Glomerular visceral epithelial cell (primary cell): Measurements from ENCODE around the gene MFGE8.
"Not testable (repeated sequence)": the region's sequence is repeated elsewhere in the genome, so short reads cannot be mapped to it uniquely, and the experiment has no call there.

Experiments used
- DNase-seq: peaks from one replicate; pipeline ENCODE4 v3.0.0-alpha.2; 2016; ENCODE audit errors: extremely low spot score

The MFGE8 gene, protein sequence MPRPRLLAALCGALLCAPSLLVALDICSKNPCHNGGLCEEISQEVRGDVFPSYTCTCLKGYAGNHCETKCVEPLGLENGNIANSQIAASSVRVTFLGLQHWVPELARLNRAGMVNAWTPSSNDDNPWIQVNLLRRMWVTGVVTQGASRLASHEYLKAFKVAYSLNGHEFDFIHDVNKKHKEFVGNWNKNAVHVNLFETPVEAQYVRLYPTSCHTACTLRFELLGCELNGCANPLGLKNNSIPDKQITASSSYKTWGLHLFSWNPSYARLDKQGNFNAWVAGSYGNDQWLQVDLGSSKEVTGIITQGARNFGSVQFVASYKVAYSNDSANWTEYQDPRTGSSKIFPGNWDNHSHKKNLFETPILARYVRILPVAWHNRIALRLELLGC

DNA sequence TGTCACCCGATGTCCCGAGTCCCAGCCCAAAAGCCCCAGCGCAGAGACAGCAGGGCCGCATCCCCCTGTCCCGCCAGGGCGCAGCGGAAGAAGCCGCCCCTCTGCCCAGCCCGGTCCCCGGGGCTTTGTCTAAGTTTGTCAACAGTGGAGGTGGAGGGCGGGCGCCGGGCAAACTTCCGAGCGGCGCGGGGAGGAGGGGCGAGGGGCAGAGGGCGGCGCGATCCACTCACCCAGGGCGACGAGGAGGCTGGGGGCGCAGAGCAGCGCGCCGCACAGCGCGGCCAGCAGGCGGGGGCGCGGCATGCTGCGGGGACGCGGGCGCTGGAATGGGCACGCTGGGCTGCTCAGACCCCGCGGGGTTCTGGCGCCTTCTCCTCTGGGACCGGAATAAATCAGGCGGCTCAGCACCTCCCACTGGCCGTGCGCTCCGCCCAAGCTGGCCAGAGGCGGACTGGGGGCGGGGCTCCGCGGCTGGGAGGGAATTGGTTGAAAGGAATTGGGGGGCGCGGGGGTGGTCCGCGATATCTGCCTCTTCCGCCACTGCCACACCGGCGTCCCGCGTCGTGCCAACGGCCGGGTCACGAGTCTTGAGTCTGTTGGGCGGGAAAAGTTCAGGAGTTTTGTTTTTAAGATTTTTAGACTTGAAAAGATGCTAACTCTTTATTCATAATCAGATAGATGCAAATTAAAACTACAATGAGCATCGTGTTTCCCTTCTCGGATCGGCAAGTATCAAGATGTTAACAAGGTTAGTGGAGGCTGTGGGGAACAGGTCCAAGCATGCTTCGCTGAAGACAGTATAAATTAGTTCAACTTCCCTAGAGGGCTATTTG lies at the start of gene MFGE8:
MFGE8 (minus strand) TSS at position 363 of the 833 bp plus-strand sequence; CDS start at position 303, 60 bp downstream.
- peak; percentile 79 for DNase-seq

DNA sequence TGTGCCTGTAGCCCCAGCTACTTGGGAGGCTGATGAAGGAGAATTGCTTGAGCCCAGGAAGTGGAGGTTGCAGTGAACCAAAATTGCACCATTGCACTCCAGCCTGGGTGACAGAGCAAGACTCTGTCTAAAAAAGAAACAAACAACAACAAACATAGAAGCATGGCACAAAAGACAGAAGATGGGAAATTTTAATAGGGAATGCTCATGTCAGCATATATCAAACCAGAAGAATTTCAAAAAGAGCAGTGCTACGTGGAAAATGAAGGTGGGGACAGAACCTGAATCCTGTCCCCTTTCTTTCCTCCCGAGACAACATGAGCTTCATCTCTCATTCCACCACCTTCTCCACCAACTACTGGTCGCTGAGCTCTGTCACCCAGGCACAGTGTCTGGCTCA lies 46.3 kb upstream of the MFGE8 start:
- no peak for DNase-seq

- DNase-seq = no peak
These were observed 43.7 kb upstream of the MFGE8 start for GRCh38 chr15:88956906-88957305.

GRCh38 chr15:88956263-88956662 lies 43.1 kb upstream of the MFGE8 start:
- no peak for DNase-seq

GRCh38 chr15:88954431-88955277 lies 41.5 kb upstream of the MFGE8 start:
- no peak for DNase-seq

DNA sequence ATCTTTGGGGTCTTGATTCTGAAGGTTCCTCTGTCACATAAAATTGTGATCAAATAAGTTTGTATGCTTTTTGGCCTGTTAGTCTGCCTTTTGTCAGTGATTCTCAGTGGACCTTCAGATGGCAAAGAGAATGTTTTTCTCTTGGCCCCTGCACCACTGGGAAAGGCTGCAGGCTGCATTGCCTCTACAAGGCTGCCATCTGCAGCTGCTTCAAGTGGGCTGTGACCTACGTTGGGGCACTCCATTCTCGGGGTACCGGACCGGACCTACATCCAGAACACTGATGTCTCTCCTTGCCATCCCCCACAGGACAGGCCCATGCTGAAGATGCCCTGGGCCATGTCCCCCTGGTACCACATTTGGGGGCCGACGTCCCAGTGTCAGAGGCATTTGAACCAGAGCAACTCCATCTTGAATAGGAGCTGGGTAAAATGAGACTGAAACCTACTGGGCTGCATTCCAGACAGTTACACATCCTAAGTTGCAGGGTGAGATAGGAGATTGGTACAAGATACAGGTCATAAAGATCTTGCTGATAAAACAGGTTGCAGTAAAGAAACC lies 37.5 kb upstream of the MFGE8 start:
- DNase-seq = no peak

- DNase-seq = no peak
These were observed 36.7 kb upstream of the MFGE8 start for GRCh38 chr15:88949734-88950400.

GRCh38 chr15:88940110-88940675 lies 27.0 kb upstream of the MFGE8 start:
- no peak for DNase-seq

- DNase-seq = no peak
These were observed 26.3 kb upstream of the MFGE8 start for GRCh38 chr15:88939486-88939806.

- no peak for DNase-seq
These were observed 25.8 kb upstream of the MFGE8 start for GRCh38 chr15:88938802-88939485.

GRCh38 chr15:88934449-88934848 lies 21.3 kb upstream of the MFGE8 start:
- DNase-seq = not testable (repeated sequence)

- DNase-seq = no peak
These were observed 19.7 kb upstream of the MFGE8 start for GRCh38 chr15:88932875-88933330.

DNA sequence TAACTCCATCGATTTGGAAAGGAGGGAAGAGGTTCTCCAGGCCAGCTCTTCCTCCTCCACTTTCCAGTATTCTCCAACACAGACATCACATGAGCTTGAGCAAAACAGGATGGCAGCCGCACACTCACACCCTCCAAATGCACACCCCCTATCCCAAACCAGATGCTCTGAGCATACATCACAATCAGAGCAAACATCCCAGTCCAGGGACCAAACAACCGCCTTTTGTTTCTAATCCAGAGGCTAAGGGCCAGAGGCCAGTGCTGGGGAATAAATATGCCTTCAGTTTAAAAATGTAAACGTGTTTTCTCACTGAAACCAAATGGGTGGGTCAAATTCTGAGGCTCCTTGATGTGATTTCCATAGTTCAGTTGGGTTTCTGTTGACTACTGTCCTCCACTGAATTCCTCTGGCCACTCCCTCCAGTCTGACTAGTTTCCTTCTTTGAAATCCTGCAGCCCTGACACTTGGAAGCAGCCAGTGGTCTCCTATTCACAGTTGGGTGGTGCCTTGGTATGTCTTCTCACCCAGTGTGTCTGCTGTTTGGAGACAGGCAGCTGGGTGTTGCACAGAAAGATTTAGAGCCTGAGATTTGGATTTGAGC lies 19.2 kb upstream of the MFGE8 start:
- peak; percentile 63 for DNase-seq

GRCh38 chr15:88930579-88930978 lies 17.4 kb upstream of the MFGE8 start:
- no peak for DNase-seq

GRCh38 chr15:88929358-88930098 lies 16.3 kb upstream of the MFGE8 start:
- peak; percentile 39 for DNase-seq

- DNase-seq = not testable (repeated sequence)
These were observed 15.0 kb upstream of the MFGE8 start for GRCh38 chr15:88928192-88928591.

DNA sequence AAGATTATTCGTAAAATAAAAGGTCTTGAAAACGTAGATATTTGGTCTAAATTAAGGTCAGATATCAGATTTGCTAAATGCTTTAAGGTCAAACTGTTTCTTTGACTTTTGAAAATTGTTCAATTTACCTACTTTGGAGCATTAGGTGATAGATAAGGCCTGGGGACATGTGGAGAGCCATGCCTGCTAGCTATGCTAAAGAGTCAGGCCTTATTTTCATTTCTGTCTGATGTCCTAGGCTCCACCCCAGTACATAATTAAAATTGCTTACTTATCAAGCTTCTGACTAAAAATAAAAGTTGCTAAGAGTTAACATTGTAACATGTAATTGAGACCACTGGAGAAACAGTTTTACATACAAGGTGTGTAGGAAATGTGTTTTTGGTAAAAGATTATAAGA lies 12.5 kb upstream of the MFGE8 start:
- DNase-seq = not testable (repeated sequence)

GRCh38 chr15:88920892-88921435 lies 7.8 kb upstream of the MFGE8 start:
- peak; percentile 81 for DNase-seq
